Lower lobe of right lung (tissue), 2 donors: ENCODE results near the gene CBARP. TPM values are rescaled to one million over a fixed set of nuclear protein-coding genes. Genes with fewer than 3 reads are reported as not detected.
A peak's percentile ranks its signal among the peaks of the same experiment; 100 is the strongest.

Experiments
- ATAC-seq, 2 donors: fragments of 200-7000 bp; cut with Tn5 transposase; one replicate each; pipeline ENCODE4 v1.9.1; 2020 to 2022; ENCODE audit warnings: mild to moderate bottlenecking in 2 of 2, moderate library complexity in 2 of 2
- DNase-seq: peaks from one replicate; pipeline ENCODE4 v3.0.0-alpha.2; 2020
- H3K27ac ChIP-seq: fragments of 200-600 bp; one replicate; pipeline ENCODE4 v1.8.0; 2022
- H3K27me3 ChIP-seq: fragments of 200-600 bp; one replicate; pipeline ENCODE4 v1.8.0; 2022; ENCODE audit warnings: low read depth
- H3K36me3 ChIP-seq: fragments of 200-600 bp; one replicate; pipeline ENCODE4 v1.8.0; 2022; ENCODE audit warnings: mild to moderate bottlenecking
- H3K4me1 ChIP-seq: fragments of 200-600 bp; one replicate; pipeline ENCODE4 v1.8.0; 2022
- H3K4me3 ChIP-seq: fragments of 200-600 bp; one replicate; pipeline ENCODE4 v1.8.0; 2022; ENCODE audit warnings: mild to moderate bottlenecking
- H3K9me3 ChIP-seq: fragments of 200-600 bp; one replicate; pipeline ENCODE4 v1.8.0; 2022
- intact Hi-C: fragments of 100-400 bp; cut with DNase I; formaldehyde crosslinking; loops from one replicate; pipeline ENCODE4 v1.11.0; 2022
- total RNA-seq: library from RNA; stranded (reverse); fragmentation: NEBNext Ultra II Directional; extraction: Animal tissue kit (Norgen Biotek cat#: 25700); gene quantifications from one replicate; pipeline ENCODE4 v1.2.1, GENCODE V29; 2021
- TF ChIP-seq, protein P1 (sequence below): fragments of 200-600 bp; IDR thresholded peaks from one replicate; pipeline ENCODE4 v1.8.0; 2022; ENCODE audit warnings: antibody characterized with exemption, mild to moderate bottlenecking
- donor health status: DM: no; HTN: yes; CAD: no; lungs with severe emphysema.

The CBARP gene
- total RNA-seq, 1 donor from 2014 or later: 0.41 TPM

GRCh38 chr19:1237027-1237659 is 662 bp downstream of the CBARP start:
- H3K36me3 ChIP-seq: no peaks in the 10 kb centered on the region
- intact Hi-C loops: no loop called here
- H3K27ac ChIP-seq: no peak overlapping the region
- no peak for ATAC-seq
- H3K9me3 ChIP-seq: no peaks in the 10 kb centered on the region
- TF ChIP-seq, protein P1, sequence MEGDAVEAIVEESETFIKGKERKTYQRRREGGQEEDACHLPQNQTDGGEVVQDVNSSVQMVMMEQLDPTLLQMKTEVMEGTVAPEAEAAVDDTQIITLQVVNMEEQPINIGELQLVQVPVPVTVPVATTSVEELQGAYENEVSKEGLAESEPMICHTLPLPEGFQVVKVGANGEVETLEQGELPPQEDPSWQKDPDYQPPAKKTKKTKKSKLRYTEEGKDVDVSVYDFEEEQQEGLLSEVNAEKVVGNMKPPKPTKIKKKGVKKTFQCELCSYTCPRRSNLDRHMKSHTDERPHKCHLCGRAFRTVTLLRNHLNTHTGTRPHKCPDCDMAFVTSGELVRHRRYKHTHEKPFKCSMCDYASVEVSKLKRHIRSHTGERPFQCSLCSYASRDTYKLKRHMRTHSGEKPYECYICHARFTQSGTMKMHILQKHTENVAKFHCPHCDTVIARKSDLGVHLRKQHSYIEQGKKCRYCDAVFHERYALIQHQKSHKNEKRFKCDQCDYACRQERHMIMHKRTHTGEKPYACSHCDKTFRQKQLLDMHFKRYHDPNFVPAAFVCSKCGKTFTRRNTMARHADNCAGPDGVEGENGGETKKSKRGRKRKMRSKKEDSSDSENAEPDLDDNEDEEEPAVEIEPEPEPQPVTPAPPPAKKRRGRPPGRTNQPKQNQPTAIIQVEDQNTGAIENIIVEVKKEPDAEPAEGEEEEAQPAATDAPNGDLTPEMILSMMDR: no peak
- peak overlapping the region; percentile 54 for H3K4me3 ChIP-seq
- no peak for DNase-seq
- peaks cover 9% of the 10 kb centered on the region for H3K27me3 ChIP-seq
- peaks cover 44% of the 10 kb centered on the region for H3K4me1 ChIP-seq

DNA sequence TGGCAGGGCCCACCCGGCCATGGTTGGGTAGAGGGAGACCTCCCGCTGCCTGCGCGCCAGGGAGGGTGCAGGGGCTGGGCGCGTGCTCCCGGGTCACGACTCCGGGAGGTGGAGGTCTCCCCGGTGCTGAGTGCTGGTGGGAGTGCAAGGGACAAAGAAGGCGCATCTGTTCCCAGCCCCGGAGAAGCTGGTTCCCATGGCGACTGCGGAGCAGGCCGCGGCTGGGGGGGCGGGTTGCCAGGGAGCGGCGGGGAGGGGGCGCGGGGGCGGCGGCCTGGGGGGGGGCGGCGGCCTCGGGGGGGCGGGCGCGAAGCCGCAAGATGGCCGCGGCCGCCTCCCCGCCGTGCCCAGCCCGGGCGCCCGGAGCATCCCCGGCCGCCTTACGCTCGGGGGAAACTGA is 1.2 kb downstream of the CBARP start:
- TF ChIP-seq, protein P1: no peak
- DNase-seq (no peak), ATAC-seq (no peak)
- Histone ChIP-seq H3K27ac (no peak overlapping the region), H3K27me3 (peaks cover 9% of the 10 kb centered on the region), H3K4me3 (no peak overlapping the region), H3K9me3 (no peaks in the 10 kb centered on the region), H3K36me3 (no peaks in the 10 kb centered on the region), H3K4me1 (peaks cover 48% of the 10 kb centered on the region)
- intact Hi-C loops: no loop called here

- H3K4me1 ChIP-seq: peaks cover 43% of the 10 kb centered on the region
- no peak for DNase-seq
- intact Hi-C loops: no loop called here
- no peak overlapping the region for H3K27ac ChIP-seq
- no peak overlapping the region for H3K4me3 ChIP-seq
- H3K27me3 ChIP-seq: peaks cover 9% of the 10 kb centered on the region
- H3K9me3 ChIP-seq: no peaks in the 10 kb centered on the region
- no peak for ATAC-seq
- TF ChIP-seq, protein P1: no peak
- no peaks in the 10 kb centered on the region for H3K36me3 ChIP-seq
Observed at GRCh38 chr19:1235625-1236538, 1.9 kb downstream of the CBARP start.

GRCh38 chr19:1234955-1235380 is 2.8 kb downstream of the CBARP start:
- TF ChIP-seq, protein P1: no peak
- H3K36me3 ChIP-seq: no peaks in the 10 kb centered on the region
- ATAC-seq (no peak), DNase-seq (no peak)
- H3K9me3 ChIP-seq: no peaks in the 10 kb centered on the region
- H3K27me3 ChIP-seq: peaks cover 9% of the 10 kb centered on the region
- intact Hi-C loops: no loop called here
- H3K27ac ChIP-seq: no peak overlapping the region
- H3K4me3 ChIP-seq: no peak overlapping the region
- peaks cover 37% of the 10 kb centered on the region for H3K4me1 ChIP-seq

DNA sequence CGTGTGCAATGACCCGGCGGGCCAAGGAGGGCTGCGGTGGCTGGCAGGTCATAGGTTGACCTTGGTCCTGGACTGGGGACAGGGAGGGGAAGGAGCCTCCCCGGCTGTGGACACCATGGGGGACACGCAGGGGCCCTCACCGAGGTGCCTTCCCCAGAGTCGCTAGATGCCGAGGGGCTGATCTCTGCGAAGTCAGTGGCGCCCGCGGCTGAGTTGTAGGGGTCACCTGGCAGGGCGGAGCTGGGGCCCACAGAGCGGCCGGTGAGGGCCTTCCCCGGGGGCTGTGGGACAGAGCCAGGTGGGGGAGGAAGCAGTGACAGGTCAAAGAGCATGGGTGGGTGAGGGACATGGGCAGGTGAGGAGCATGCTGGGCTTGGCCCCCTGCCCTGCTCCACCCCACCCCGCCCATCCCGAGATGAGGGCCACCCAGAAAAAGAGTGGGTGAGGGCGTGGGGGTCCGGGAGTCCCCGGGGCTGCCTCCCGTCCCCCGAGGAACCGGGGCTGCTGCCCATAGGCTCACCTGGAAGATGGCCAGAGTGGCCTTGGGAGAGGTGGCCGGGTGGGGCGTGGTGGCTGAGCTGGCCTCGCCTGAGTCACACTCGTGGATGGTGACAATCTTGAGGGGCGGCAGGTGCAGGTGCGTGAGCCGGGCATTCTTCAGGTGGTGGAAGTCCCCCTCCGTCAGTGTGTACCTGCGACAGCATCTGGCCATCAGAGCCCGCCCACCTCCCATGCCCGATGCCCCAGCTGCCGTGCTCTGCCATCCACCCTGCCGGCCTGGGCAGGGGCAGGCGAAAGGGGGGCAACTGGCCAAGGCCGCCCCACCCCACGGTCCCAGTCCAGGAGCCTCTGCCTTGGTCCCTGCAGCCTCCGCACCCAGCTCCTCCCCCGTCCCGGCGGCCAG is 3.5 kb downstream of the CBARP start:
- intact Hi-C loops: no loop called here
- peaks cover 9% of the 10 kb centered on the region for H3K27me3 ChIP-seq
- H3K36me3 ChIP-seq: no peaks in the 10 kb centered on the region
- TF ChIP-seq, protein P1: no peak
- H3K4me3 ChIP-seq: no peak overlapping the region
- H3K9me3 ChIP-seq: no peaks in the 10 kb centered on the region
- H3K4me1 ChIP-seq: peaks cover 37% of the 10 kb centered on the region
- ATAC-seq (no peak), DNase-seq (no peak)
- no peak overlapping the region for H3K27ac ChIP-seq
